ENCODE results near the gene TREX2. TPM values are rescaled to one million over a fixed set of nuclear protein-coding genes. Genes with fewer than 3 reads are reported as not detected.

The TREX2 gene
- total and polyA plus RNA-seq, 7 donors: 0.10 to 0.56 (median 0.27) TPM; not detected in 2

DNA sequence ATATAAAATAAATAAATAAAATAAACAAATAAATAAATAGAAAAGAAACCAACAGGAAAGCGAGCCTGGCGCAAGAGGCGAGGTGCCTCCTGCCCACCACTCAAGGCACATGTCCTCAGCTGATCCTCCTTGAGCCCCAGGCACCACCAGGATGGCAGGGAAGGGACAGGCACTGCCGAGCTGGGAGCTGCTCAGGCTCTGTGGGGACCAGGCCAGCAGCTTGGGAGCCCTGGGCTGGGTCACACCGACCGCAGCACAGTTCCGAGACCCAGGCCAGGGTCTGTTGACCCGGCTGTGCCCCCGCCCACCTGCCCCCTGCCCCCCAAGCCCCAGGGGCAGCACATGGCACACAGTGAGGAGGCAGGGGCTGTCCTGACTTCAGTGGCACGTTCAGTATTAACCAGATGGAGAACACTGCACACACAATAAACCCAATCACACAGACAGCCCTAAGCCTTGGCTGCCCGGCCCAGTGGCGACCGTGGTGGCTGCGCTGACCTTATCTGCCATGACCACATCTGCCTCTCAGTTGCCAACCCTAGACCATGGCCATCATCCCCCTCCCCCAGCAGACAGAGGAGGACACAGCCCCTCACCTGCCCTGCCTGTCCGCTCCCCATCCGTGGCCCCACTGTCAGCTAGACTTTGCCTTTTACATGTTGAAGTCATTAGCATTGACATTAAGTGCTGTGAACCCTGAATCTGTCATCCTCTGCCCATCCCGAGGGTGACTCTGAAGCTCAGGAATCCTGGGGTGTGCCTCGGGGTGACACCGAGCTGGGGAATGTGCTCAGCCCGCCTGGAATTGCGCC lies 2.9 kb upstream of the TREX2 start:
- no peaks in the 10 kb centered on the region for H3K9me3 ChIP-seq
- H3K36me3 ChIP-seq (ENCODE audit: insufficient read depth in 1 of 2, low read depth in 1 of 2): no peaks in the 10 kb centered on the region
- no peaks in the 10 kb centered on the region for H3K4me1 ChIP-seq
- WGBS, 3 donors: 82 to 98% (median 95%) methylated on average over 13 to 21 of the region's 21 CpGs
- no peak for ATAC-seq
- H3K27ac ChIP-seq: no peak overlapping the region
- H3K4me3 ChIP-seq: no peak overlapping the region
- TF ChIP-seq, protein P1, sequence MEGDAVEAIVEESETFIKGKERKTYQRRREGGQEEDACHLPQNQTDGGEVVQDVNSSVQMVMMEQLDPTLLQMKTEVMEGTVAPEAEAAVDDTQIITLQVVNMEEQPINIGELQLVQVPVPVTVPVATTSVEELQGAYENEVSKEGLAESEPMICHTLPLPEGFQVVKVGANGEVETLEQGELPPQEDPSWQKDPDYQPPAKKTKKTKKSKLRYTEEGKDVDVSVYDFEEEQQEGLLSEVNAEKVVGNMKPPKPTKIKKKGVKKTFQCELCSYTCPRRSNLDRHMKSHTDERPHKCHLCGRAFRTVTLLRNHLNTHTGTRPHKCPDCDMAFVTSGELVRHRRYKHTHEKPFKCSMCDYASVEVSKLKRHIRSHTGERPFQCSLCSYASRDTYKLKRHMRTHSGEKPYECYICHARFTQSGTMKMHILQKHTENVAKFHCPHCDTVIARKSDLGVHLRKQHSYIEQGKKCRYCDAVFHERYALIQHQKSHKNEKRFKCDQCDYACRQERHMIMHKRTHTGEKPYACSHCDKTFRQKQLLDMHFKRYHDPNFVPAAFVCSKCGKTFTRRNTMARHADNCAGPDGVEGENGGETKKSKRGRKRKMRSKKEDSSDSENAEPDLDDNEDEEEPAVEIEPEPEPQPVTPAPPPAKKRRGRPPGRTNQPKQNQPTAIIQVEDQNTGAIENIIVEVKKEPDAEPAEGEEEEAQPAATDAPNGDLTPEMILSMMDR (IDR thresholded peaks at IDR 0.05): no peak
- intact Hi-C loops (cut with DNase I): no loop called here
- no peak for DNase-seq
- H3K27me3 ChIP-seq (ENCODE audit: insufficient read depth in 3 of 3, low read length in 2 of 3): no peaks in the 10 kb centered on the region

DNA sequence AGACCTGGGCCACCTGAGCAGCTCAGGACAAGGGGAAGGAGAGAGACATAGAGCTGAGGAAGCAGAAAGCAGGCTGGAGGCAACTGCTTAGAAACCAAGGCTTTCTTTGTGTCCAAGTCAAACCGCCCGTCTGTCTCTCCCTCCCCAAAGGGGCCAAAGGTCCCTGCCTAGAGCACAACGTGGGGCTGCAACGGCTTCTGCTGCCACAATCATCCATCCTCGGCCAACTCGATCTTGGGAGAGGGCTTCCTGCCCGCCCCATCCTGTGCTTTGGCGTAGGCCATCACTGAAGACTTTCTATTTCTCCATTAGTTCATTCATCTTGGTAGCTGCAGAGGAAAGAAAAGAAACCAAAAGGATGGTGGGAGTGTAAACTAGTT lies 1.7 kb upstream of the TREX2 start:
- H3K4me3 ChIP-seq: no peak overlapping the region
- H3K27ac ChIP-seq: no peak overlapping the region
- H3K4me1 ChIP-seq: no peaks in the 10 kb centered on the region
- DNase-seq (no peak), ATAC-seq (no peak)
- peaks cover 0 to under 1% (median 0%) of the 10 kb centered on the region in 3 donors for H3K27me3 ChIP-seq (ENCODE audit: insufficient read depth in 3 of 3, low read length in 2 of 3)
- H3K36me3 ChIP-seq (ENCODE audit: insufficient read depth in 1 of 2, low read depth in 1 of 2): no peaks in the 10 kb centered on the region
- H3K9me3 ChIP-seq: no peaks in the 10 kb centered on the region
- 84 to 97% (median 92%) methylated on average over 6 to 8 of the region's 8 CpGs for WGBS, 3 donors
- intact Hi-C loops (cut with DNase I): no loop called here
- TF ChIP-seq, protein P1 (IDR thresholded peaks at IDR 0.05): no peak

DNA sequence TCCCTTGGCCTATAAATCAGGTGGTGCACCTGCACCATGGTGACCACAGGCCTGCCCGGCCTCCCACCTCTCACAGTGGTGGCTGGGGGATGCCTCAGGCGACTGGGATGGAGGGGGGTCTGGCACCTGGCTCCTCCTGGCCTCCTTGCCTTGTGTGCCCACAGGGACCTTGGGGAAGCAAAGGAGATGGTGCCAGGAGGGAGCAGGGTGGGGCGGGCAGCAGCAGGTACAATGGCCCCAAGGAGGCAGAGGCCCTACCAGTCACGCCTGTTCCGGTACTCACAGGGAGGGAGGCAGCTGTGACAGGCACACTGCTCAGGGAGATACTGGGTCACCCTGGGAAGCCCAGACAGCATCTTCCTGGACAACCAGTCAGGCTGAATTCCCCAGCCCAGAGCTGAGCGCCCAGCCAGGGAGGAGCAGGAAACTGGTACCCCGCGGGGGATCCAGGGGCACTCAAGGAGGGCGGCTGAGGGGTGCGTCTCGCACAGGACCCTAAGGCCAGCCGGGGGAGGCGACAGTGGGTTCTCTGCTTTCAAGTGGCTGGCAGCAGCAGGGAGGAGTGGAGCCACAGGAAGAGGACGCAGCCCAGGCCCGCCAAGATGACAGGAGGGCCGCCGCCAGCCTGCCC lies 1.2 kb upstream of the TREX2 start:
- DNase-seq (no peak), ATAC-seq (no peak)
- Histone ChIP-seq H3K27ac (no peak overlapping the region), H3K4me1 (no peaks in the 10 kb centered on the region), H3K9me3 (no peaks in the 10 kb centered on the region), H3K27me3 (ENCODE audit: insufficient read depth in 3 of 3, low read length in 2 of 3) (peaks cover 0 to 3% (median 0%) of the 10 kb centered on the region in 3 donors), H3K4me3 (no peak overlapping the region), H3K36me3 (ENCODE audit: insufficient read depth in 1 of 2, low read depth in 1 of 2) (no peaks in the 10 kb centered on the region)
- 86 to 98% (median 90%) methylated on average over 3 to 17 of the region's 17 CpGs for WGBS, 3 donors
- intact Hi-C loops (cut with DNase I): no loop called here
- TF ChIP-seq, protein P1 (IDR thresholded peaks at IDR 0.05): no peak

DNA sequence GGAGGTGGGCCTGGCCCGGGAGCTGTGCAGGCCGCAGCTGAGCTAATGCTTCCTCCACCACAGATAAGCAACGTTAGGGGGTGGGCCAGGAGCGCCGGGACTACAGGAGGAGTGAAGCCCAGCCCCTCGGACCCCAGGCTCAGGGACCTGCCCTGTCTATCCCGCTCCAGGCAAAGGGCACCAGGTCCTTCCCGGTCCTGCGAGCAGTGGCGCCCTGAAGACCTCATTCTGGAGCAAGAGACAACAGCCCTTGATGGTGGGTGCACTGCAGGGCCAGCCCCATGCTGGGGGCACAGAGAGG lies 730 bp upstream of the TREX2 start:
- ATAC-seq (no peak), DNase-seq (no peak)
- H3K4me1 ChIP-seq: no peaks in the 10 kb centered on the region
- intact Hi-C loops (cut with DNase I): no loop called here
- peaks cover 0 to 3% (median 0%) of the 10 kb centered on the region in 3 donors for H3K27me3 ChIP-seq (ENCODE audit: insufficient read depth in 3 of 3, low read length in 2 of 3)
- no peaks in the 10 kb centered on the region for H3K36me3 ChIP-seq (ENCODE audit: insufficient read depth in 1 of 2, low read depth in 1 of 2)
- 76 to 84% (median 83%) methylated on average over 5 to 10 of the region's 10 CpGs for WGBS, 3 donors
- H3K4me3 ChIP-seq: no peak overlapping the region
- TF ChIP-seq, protein P1 (IDR thresholded peaks at IDR 0.05): no peak
- H3K9me3 ChIP-seq: no peaks in the 10 kb centered on the region
- no peak overlapping the region for H3K27ac ChIP-seq

Measured in psoas muscle (tissue), 8 donors.